GM18907 (cell line): ENCODE measurements around the gene EHD1.
"Not testable (repeated sequence)": the region's sequence is repeated elsewhere in the genome, so short reads cannot be mapped to it uniquely, and the experiment has no call there.

Source experiments
- ATAC-seq: cut with Tn5 transposase; IDR thresholded peaks from one replicate; pipeline ENCODE4 v1.9.1; 2021; ENCODE audit warnings: mild to moderate bottlenecking, moderate library complexity; ENCODE audit not compliant: unreplicated experiment

The EHD1 gene

DNA sequence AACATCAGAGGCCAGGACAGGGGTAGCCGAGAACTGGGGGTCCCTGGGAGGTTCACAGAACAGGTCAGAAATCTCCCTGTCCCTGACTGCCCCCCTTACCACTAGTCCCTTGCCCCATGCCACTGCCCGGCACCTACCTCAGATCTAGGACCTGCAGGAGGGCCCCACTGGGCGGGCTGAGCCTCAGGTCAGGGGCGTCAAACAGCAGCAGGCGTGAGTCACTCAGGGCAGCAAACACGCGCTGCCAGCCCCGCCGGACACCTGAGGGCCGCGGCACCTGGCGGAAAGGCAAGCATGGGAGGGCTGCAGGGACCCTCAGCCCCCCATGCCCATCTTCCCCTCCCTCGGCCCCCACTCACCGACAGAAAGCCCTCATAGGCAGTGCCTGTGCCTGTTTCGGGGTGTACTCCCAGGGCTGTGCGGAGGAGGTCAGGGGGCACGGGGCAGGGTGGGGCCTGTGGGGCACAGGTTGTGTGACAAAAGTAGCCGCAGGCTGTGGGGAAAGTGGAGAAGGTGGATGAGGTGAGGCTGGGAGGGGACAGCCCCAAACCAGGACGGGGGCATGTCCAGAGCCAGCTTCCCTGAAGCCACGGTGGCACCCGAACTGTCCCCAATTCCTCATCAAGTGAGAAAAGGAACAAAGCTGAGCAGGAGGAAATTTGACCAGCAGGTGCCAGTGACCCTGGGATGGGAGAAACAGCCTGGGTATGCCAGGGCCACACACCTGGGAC, 45.8 kb downstream of the EHD1 start:
- no peak for ATAC-seq

DNA sequence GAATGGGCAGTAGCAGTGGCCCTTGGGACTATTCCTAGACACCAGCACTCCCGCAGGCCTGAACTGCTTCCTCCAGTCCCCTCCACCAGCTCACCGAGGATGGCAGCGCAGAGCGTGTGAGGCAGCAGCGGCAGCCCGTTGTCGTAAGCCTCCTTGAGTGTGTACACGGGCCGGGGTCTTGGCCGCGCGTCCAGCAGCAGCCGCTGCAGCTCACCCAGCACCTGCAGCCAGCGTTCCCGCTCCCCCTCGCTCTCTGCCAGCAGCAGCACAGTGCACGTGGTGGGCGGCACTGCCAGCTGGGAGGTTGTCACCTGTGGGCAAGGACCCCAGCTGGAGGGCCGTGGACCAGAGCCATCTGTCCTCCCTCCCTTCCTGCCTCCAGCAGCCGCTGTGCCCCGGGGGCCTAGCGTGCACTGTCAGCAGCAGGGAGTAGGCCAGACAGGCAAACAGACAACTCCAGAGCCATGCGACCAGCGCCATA, 47.0 kb downstream of the EHD1 start:
- ATAC-seq, result no peak

DNA sequence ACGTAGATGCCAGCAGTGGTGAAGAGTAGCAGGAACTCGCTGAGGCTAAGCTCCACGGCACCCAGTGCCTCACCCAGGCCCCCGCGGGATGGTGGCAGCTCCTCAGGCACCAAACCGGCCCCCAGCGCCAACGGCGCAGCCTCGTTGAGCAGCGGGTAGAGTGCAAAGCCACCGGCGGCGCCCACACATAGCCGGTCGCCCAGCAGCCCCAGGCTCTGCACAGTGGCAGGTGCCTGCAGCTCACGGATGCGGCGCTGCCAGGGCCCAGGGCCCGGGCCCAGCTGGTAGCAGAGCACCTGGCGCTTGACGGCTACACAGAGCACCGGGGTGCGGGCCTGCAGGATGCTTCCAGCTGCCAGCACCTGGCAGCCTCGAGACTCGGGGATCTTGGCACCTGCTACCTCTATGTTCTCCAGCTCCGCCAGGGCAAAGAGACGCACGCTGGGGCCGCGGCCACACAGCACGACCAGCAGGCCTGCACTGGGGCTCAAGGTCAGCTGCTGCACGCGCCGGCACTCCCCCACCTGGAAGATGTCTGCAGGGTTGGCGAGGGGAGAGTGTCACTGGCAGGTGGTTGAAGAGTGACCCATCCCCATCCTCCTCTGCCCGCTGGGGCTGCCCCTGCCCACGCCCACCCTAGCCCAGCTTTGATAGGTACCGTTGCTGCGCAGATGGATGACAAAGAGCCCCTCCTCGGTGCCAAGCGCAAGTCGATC, 48.7 kb downstream of the EHD1 start:
- no peak for ATAC-seq

DNA sequence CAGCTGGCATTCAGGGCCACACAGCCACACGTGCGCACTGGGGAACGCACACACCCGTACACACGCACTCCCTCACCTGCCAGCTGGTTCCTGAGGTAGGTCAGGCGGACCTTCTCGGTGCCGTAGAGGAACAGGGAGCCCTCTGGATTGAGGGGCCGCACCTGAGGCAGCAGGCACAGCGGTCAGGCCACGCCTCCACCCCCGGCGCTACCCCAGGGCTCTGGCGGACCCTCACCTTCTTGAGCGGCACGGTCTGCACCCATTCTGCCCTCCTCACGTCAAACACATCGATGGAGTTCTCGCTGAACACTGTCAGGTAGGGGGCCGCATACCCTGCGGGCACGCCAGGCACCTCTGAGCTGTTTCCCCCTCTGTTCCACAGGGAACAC, 51.0 kb downstream of the EHD1 start:
- no peak for ATAC-seq

GRCh38 chr11:64826578-64827450, 51.6 kb downstream of the EHD1 start:
- no peak for ATAC-seq

DNA sequence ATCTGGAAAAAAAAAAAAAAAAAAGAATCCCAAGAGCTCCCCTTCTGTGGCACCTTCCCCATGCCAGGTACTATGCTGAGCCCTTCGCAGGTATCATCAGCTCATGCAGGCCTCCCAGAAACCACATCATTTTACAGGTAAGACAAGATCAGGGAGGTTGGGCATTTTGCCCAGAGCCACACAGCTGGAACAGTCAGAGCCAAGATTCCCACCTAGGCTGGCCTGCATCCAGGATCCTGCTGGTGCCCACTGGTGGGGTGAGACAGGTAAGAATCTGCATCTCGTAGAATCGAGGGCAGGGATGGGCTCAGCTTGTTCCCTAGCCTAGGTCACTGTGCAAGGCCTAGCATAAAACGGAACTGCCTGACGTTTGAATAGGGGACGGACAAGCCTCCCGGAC, 52.4 kb downstream of the EHD1 start:
- ATAC-seq, result no peak

GRCh38 chr11:64823568-64824119, 54.8 kb downstream of the EHD1 start:
- ATAC-seq, result no peak

- no peak for ATAC-seq
These were observed 60.9 kb downstream of the EHD1 start for GRCh38 chr11:64817476-64817875.

GRCh38 chr11:64815433-64815832, 63.0 kb downstream of the EHD1 start:
- not testable (repeated sequence) for ATAC-seq

- ATAC-seq, result peak; percentile 67
These were observed 63.7 kb downstream of the EHD1 start for GRCh38 chr11:64814712-64815187.

- no peak for ATAC-seq
These were observed 64.6 kb downstream of the EHD1 start for GRCh38 chr11:64813826-64814225.

- ATAC-seq, result peak; percentile 27
These were observed 67.5 kb downstream of the EHD1 start for GRCh38 chr11:64810891-64811272.

GRCh38 chr11:64810271-64810890, 68.0 kb downstream of the EHD1 start, which contains the start of gene MEN1:
TSS of gene MEN1 (minus strand) at chr11:64810551. CDS start at chr11:64810109, 442 bp downstream.
- peak; percentile 56 for ATAC-seq

GRCh38 chr11:64809781-64810241, 68.6 kb downstream of the EHD1 start:
- no peak for ATAC-seq

DNA sequence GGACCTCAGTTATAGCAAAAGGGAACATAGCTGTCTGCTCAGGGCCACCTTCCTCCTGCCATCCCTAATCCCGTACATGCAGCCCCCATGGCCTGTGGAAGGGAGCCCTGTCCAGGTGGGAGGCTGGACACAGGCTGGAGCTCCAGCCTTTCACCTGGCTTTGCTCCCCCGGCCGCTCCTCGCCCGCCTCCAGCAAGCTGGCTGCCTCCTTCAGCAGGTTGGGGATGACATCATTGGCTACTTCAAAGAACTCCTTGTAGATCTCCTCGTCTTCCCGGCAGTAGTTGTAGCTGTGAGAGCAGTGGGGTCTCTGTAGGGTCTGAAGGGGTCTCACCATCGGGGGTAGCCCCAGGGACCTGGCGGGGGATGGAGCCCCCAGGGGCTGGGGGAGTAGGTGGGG, 72.9 kb downstream of the EHD1 start:
- no peak for ATAC-seq

GRCh38 chr11:64804346-64805210, 73.8 kb downstream of the EHD1 start:
- ATAC-seq, result no peak

GRCh38 chr11:64803846-64804345, 74.5 kb downstream of the EHD1 start:
- no peak for ATAC-seq

DNA sequence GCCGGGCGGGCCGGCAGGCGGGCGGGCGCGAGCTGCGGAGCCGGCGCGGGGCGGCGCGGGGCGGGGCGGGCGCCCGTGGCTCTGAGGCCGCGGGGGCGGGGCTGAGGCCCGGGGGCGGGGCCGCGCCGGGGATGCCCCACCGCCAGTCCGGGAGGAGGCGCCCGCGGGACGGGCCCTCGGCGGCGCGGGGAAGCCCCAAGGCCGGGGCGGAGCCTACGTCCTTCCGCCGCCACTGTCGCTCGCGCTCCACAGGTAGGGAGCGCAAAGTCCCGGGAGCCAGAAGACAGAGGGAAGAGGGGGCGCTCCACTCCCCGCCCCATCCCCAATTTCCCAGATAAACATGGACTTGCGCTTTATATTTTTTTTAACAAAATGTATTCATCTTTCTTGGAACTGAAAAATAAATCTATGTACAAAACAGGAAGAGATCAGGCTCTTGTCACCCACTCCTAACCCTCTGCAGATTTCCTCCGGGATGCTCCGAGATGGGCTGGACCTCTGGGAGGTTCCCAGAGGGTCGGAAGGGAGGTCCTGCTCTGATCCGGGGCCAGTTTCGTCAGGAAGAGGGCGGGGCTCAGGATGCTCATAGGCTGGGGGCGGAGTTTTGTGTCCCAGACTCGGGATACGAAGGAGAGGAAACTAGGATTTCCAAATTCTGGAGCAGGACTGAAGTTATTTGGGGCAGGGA, 75.1 kb downstream of the EHD1 start, which contains the start of gene MAP4K2:
Gene MAP4K2 (minus strand): TSS at position 57 of the 688 bp plus-strand sequence. CDS start 65 bp downstream, outside the sequence.
- peak; percentile 53 for ATAC-seq
